PFSK-1 (cell line): ENCODE measurements around the gene METTL14.

ENCODE experiments used
- POLR2AphosphoS5 ChIP-seq: IDR thresholded peaks from 2 replicates; pipeline ENCODE4 v1.6.1; 2012; ENCODE audit warnings: low read depth, mild to moderate bottlenecking, control low read depth, low read length, moderate library complexity
- REST ChIP-seq, 2 experiments: IDR thresholded peaks; 2 replicates each; pipeline versions ENCODE4 v1.6.1 to v1.8.0; 2011 to 2012; ENCODE audit warnings: low read depth in 2 of 2, low read length in 2 of 2, control low read depth in 1 of 2, inconsistent platforms in 1 of 2, mild to moderate bottlenecking in 1 of 2, moderate library complexity in 1 of 2; ENCODE audit not compliant: insufficient read depth in 1 of 2
- TAF1 ChIP-seq: IDR thresholded peaks from 2 replicates; pipeline ENCODE4 v1.6.1; 2012; ENCODE audit warnings: low read length, control low read depth, borderline replicate concordance; ENCODE audit not compliant: insufficient read depth

GRCh38 chr4:118721752-118722151 lies 36.6 kb downstream of the METTL14 start:
- TF ChIP-seq TAF1: no peak
- TF ChIP-seq REST (IDR thresholded peaks at IDR 0.05; ENCODE audit: insufficient read depth in 1 of 2, low read depth in 2 of 2, low read length in 2 of 2): no peak
- no peak for TF ChIP-seq POLR2AphosphoS5
